HG03060 (cell line): ENCODE results near the gene PGM2.
"Not testable (repeated sequence)": the region's sequence is repeated elsewhere in the genome, so short reads cannot be mapped to it uniquely, and the experiment has no call there.

Experiments used
- ATAC-seq: cut with Tn5 transposase; IDR thresholded peaks from one replicate; pipeline ENCODE4 v1.9.1; 2021; ENCODE audit warnings: low read depth, moderate number of reproducible peaks; ENCODE audit not compliant: unreplicated experiment

PGM2 gene

GRCh38 chr4:37816006-37816405, 10.5 kb upstream of the PGM2 start:
- no peak for ATAC-seq

- ATAC-seq: no peak
Observed at GRCh38 chr4:37816719-37817118, 9.8 kb upstream of the PGM2 start.

DNA sequence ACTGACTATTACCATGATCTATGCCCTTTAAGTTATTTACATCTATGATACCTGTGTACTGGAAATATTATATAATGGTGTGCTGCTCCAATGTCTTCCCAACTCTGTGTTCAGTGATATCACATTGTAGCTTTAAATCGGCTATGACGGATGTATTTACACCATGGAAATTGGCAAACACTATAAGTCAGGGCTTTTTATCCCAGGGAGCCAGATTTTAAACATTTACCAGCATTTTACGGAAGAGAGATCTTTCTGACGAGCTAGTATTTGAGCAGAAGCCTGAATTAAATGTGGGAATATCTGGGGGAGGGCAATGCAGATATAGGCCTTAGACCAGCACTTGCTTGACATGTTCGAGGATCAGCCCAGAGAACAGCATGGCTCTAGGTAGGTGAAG, 7.7 kb upstream of the PGM2 start:
- ATAC-seq: no peak

- not testable (repeated sequence) for ATAC-seq
Observed at GRCh38 chr4:37820458-37820857, 6.0 kb upstream of the PGM2 start.

GRCh38 chr4:37821953-37822605, 4.4 kb upstream of the PGM2 start:
- ATAC-seq: no peak

DNA sequence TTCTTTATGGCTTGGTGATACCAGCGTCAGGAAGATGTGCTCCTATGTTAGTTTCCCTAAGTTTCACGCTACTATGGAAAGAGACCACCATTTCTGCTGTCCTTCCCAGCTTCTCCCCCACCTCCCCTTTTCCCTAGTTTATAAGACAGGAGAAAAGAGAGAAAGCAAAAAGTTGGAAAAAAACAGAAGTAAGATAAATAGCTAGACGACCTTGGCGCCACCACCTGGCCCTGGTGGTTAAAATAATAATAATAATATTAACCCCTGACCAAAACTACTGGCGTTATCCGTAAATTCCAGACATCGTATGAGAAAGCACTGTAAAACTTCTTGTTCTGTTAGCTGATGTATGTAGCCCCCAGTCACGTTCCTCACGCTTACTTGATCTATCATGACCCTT, 985 bp upstream of the PGM2 start:
- ATAC-seq: not testable (repeated sequence)

- ATAC-seq: peak; percentile 10
Observed at GRCh38 chr4:37825968-37826294, 555 bp upstream of the PGM2 start.

DNA sequence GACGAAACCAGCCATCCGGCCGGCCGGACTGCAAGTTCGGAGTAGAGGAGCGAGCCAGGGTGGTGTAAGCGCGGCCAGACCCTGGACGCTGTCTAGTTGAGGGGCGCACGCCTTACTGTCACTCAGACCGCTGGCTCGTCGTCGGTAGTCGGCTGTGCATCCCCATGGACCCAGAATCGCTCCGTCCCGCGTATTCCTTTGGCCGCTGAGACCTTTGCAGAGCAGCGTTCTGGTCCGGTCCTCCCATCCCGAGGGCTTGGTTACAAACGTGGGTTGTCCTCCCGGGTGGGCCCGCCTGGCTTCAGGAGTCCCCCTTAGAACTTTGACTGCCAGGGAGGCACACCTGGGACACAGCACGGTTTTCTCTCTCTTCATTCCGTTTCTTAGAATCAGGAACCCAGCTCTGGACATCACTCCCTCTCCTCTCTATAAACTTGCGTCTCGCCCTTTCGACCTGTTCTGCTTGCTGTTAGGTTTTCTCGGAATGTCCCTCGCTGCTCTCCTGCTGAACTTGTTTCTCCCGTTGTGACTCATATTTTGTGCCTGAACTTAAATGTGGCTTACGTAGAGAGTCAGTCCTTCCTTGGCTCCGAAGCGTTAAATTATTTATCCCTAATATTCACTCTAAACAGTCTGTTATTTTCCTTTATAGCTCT, 672 bp downstream of the PGM2 start:
- ATAC-seq: peak; percentile 14

DNA sequence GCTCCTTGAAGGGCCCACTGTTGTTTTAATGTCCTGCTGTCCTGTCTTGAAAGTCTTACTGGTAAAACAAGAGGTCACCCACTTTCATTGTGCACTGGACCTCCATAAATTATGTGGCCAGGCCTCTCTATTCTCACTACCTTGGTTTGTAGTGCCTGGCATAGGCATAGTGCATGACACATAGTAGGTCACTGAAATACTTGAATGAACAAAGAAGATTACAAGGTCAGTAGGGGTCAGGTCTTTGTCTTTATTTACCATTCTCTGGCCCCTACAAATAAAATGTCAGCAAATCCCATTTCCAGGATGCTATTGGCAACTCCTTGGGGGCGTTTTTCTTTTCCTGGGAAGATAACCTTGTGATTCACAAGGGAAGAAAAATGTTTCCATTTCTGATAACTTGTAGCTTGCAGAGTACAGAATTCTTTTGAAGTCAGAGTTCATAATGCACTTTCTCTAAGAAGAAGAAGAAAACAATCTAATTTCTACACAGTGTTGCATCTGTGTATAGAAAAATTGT, 1.4 kb downstream of the PGM2 start:
- ATAC-seq: no peak

DNA sequence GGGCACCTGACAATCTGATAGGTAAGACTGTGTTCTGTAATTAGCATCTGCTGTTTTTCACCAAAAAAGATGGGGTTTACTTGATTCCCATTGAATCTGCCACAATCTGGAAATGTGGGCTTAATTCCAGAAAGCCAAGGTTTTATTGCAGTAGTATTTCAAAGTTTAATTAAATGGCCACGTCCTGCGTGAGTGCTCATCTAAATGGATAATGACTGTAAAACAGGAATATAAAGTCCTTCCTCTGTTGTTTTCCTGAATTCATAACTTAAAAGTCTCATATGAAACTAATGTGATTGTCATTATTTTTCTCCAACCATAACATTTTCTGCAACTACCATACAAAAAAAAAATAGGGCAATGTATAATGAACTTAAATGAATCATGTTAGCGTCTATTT, 2.4 kb downstream of the PGM2 start:
- ATAC-seq: no peak

GRCh38 chr4:37830640-37831039, 4.2 kb downstream of the PGM2 start:
- ATAC-seq: no peak

GRCh38 chr4:37835031-37835430, 8.5 kb downstream of the PGM2 start:
- ATAC-seq: no peak

GRCh38 chr4:37835806-37836205, 9.3 kb downstream of the PGM2 start:
- no peak for ATAC-seq

- ATAC-seq: no peak
Observed at GRCh38 chr4:37836274-37836673, 9.8 kb downstream of the PGM2 start.

GRCh38 chr4:37836838-37837440, 10.5 kb downstream of the PGM2 start:
- ATAC-seq: no peak

- no peak for ATAC-seq
Observed at GRCh38 chr4:37837446-37837845, 11.0 kb downstream of the PGM2 start.

- no peak for ATAC-seq
Observed at GRCh38 chr4:37839426-37839825, 12.9 kb downstream of the PGM2 start.

- no peak for ATAC-seq
Observed at GRCh38 chr4:37844204-37844603, 17.7 kb downstream of the PGM2 start.

DNA sequence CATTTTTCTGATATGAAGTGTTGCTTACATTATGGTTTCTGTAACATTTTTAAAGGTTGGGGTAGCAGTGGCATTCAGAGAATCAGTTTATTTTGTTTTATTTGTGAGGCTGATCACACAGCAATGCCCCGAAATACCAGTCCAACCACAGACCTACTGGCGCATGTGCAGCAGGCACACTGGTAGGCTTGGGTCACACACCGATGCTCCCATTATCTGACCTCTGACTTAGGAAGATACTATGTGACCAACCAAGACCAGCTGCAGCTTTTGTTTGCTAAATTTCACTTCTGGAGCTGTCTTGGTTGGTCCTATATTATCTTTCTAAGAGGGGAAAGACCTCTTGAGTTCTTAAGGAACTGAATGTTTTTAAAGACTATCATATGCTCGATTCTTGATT, 18.7 kb downstream of the PGM2 start:
- ATAC-seq: no peak

DNA sequence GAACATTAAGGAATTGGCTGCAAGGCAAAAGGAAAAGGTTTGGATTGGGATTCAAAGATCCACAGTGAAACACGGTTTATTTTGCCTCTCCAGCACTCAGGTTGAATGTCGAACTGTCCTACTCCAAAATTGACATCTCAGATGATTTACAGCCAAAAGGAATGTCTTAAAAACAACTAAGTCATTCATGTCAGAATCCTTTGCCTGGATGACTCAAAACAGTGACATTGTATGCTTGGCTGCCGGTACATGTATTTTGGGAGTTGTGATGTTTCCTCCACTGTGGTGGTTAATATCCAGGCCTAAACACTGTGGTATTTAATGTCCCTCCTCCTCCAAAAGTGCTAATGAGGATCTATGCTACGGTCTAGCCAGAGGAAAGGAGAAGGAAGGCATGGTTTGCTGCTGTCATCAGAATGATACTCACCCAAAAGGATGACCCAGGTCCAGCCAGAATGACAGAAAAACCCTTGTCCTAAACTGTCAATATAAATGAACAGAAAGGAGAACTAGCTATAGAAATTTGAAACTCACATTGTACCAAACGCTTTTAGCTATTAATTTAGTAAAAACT, 20.9 kb downstream of the PGM2 start:
- ATAC-seq: no peak

GRCh38 chr4:37852376-37852775, 25.9 kb downstream of the PGM2 start:
- no peak for ATAC-seq

DNA sequence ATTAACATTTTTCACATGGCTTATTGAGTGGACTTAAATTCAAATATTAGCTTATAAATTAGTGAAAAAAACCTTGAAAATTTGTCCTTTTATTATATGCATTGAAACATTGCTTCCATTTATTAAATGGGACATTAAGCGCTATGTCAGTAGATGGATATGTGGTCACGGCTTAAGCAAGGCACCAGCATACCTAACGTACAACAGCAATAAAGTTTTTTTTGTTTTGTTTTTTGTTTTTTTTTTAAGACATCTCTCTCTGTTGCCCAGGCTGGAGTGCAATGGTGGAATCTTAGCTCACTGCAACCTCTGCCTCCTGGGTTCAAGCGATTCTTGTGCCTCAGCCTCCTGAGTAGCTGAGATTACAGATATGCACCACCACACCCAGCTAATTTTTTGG, 31.6 kb downstream of the PGM2 start:
- no peak for ATAC-seq
